ENCODE results near the gene ADGRD1.

ADGRD1 gene

GRCh38 chr12:130965214-130965613 is 11.5 kb downstream of the ADGRD1 start:
- in situ Hi-C loops (cut with HindIII; ENCODE audit: low sequenced_read_pairs): no loop called here

- in situ Hi-C loops (cut with HindIII; ENCODE audit: low sequenced_read_pairs): no loop called here
Measured at GRCh38 chr12:130965668-130966067, 12.0 kb downstream of the ADGRD1 start.

- in situ Hi-C loops (cut with HindIII; ENCODE audit: low sequenced_read_pairs): no loop called here
Measured at GRCh38 chr12:130966443-130967030, 12.8 kb downstream of the ADGRD1 start.

GRCh38 chr12:130967636-130968035 is 13.9 kb downstream of the ADGRD1 start:
- in situ Hi-C loops (cut with HindIII; ENCODE audit: low sequenced_read_pairs): no loop called here

GRCh38 chr12:130968611-130969010 is 14.9 kb downstream of the ADGRD1 start:
- in situ Hi-C loops (cut with HindIII; ENCODE audit: low sequenced_read_pairs): no loop called here

GRCh38 chr12:130969223-130969622 is 15.5 kb downstream of the ADGRD1 start:
- in situ Hi-C loops (cut with HindIII; ENCODE audit: low sequenced_read_pairs): no loop called here

- in situ Hi-C loops (cut with HindIII; ENCODE audit: low sequenced_read_pairs): no loop called here
Measured at GRCh38 chr12:130970165-130970907, 16.6 kb downstream of the ADGRD1 start.

- in situ Hi-C loops (cut with HindIII; ENCODE audit: low sequenced_read_pairs): no loop called here
Measured at GRCh38 chr12:130970908-130971233, 17.2 kb downstream of the ADGRD1 start.

- in situ Hi-C loops (cut with HindIII; ENCODE audit: low sequenced_read_pairs): no loop called here
Measured at GRCh38 chr12:130971925-130972585, 18.3 kb downstream of the ADGRD1 start.

GRCh38 chr12:130972586-130972950 is 18.9 kb downstream of the ADGRD1 start:
- in situ Hi-C loops (cut with HindIII; ENCODE audit: low sequenced_read_pairs): no loop called here

- in situ Hi-C loops (cut with HindIII; ENCODE audit: low sequenced_read_pairs): no loop called here
Measured at GRCh38 chr12:130973109-130973508, 19.4 kb downstream of the ADGRD1 start.

GRCh38 chr12:130973906-130974305 is 20.2 kb downstream of the ADGRD1 start:
- in situ Hi-C loops (cut with HindIII; ENCODE audit: low sequenced_read_pairs): no loop called here

GRCh38 chr12:130975116-130975515 is 21.4 kb downstream of the ADGRD1 start:
- in situ Hi-C loops (cut with HindIII; ENCODE audit: low sequenced_read_pairs): no loop called here

- in situ Hi-C loops (cut with HindIII; ENCODE audit: low sequenced_read_pairs): no loop called here
Measured at GRCh38 chr12:130976171-130976720, 22.5 kb downstream of the ADGRD1 start.

- in situ Hi-C loops (cut with HindIII; ENCODE audit: low sequenced_read_pairs): no loop called here
Measured at GRCh38 chr12:130977046-130977742, 23.5 kb downstream of the ADGRD1 start.

- in situ Hi-C loops (cut with HindIII; ENCODE audit: low sequenced_read_pairs): no loop called here
Measured at GRCh38 chr12:130977743-130978095, 24.0 kb downstream of the ADGRD1 start.

- in situ Hi-C loops (cut with HindIII; ENCODE audit: low sequenced_read_pairs): no loop called here
Measured at GRCh38 chr12:130978785-130979184, 25.1 kb downstream of the ADGRD1 start.

- in situ Hi-C loops (cut with HindIII; ENCODE audit: low sequenced_read_pairs): no loop called here
Measured at GRCh38 chr12:130981074-130981742, 27.5 kb downstream of the ADGRD1 start.

GRCh38 chr12:130981911-130982310 is 28.2 kb downstream of the ADGRD1 start:
- in situ Hi-C loops (cut with HindIII; ENCODE audit: low sequenced_read_pairs): no loop called here

- in situ Hi-C loops (cut with HindIII; ENCODE audit: low sequenced_read_pairs): no loop called here
Measured at GRCh38 chr12:130982565-130983225, 29.0 kb downstream of the ADGRD1 start.
